IMR-90 (cell line): ENCODE measurements around the gene KRTAP10-10. TPM values are rescaled to one million over a fixed set of nuclear protein-coding genes. Genes with fewer than 3 reads are reported as not detected.

Experiments used
- ATAC-seq: fragments of 200-7000 bp; cut with Tn5 transposase; 2 replicates; pipeline ENCODE4 v1.9.1; 2020; ENCODE audit warnings: low read depth, mild to moderate bottlenecking, moderate library complexity
- BruUV-seq: library from RNA; stranded (reverse); fragments of 400-500 nt; replicated peaks from 2 replicates; lab custom pipeline; 2021; lab: Mats Ljungman, UMichigan
- CTCF ChIA-PET: fragments of 300-600 bp; formaldehyde crosslinking; extraction: SDS; loops from one replicate; lab custom pipeline; 2021; ENCODE audit warnings: antibody characterized with exemption; lab: Yijun Ruan, JAX
- POLR2A ChIA-PET: fragments of 300-600 bp; sonication (Branson Sonifier 250); formaldehyde crosslinking; loops from one replicate; lab custom pipeline; 2022; ENCODE audit warnings: antibody characterized with exemption; ENCODE audit not compliant: unreplicated experiment; lab: Charles Lee
- DNase-seq: peaks from one replicate; pipeline ENCODE4 v3.0.0; 2013
- H2AFZ ChIP-seq: replicated peaks from 2 replicates; pipeline ENCODE3; 2013; ENCODE audit warnings: low read length, mild to moderate bottlenecking; ENCODE audit not compliant: poor library complexity
- H2AK5ac ChIP-seq: 2 replicates; pipeline ENCODE4 v1.6.1; 2013; ENCODE audit warnings: low read depth, low read length, inconsistent platforms
- H2AK9ac ChIP-seq: replicated peaks from 2 replicates; pipeline ENCODE3; 2013; ENCODE audit warnings: mild to moderate bottlenecking, low read depth, low read length, moderate library complexity; ENCODE audit not compliant: poor library complexity
- H2BK120ac ChIP-seq: 2 replicates; pipeline ENCODE4 v1.6.1; 2013; ENCODE audit warnings: low read depth, low read length, inconsistent platforms
- H2BK15ac ChIP-seq: 3 replicates; pipeline ENCODE4 v1.6.1; 2013; ENCODE audit warnings: low read depth, low read length, inconsistent platforms
- H2BK20ac ChIP-seq: 2 replicates; pipeline ENCODE4 v1.6.1; 2013; ENCODE audit warnings: low read depth, mild to moderate bottlenecking, inconsistent platforms, low read length, moderate library complexity
- H2BK5ac ChIP-seq: 2 replicates; pipeline ENCODE4 v1.6.1; 2013; ENCODE audit warnings: mild to moderate bottlenecking, low read depth, low read length, inconsistent platforms; ENCODE audit not compliant: poor library complexity, severe bottlenecking
- H3K14ac ChIP-seq: replicated peaks from 2 replicates; pipeline ENCODE4 v1.6.1; 2013; ENCODE audit warnings: low read depth, low read length, inconsistent platforms
- H3K18ac ChIP-seq: 2 replicates; pipeline ENCODE4 v1.6.1; 2013; ENCODE audit warnings: low read depth, low read length, control low read depth
- H3K23ac ChIP-seq: 2 replicates; pipeline ENCODE4 v1.6.1; 2013; ENCODE audit warnings: low read depth, low read length, inconsistent platforms
- H3K27ac ChIP-seq: 2 replicates; pipeline ENCODE4 v1.5.1; 2013; ENCODE audit warnings: mild to moderate bottlenecking, control low read depth, low read length; ENCODE audit not compliant: insufficient read depth
- H3K27me3 ChIP-seq: 2 replicates; pipeline ENCODE4 v1.6.1; 2013; ENCODE audit warnings: low read length; ENCODE audit not compliant: control insufficient read depth, insufficient read depth
- H3K36me3 ChIP-seq: 2 replicates; pipeline ENCODE4 v1.6.1; 2013; ENCODE audit warnings: low read length, mixed read lengths; ENCODE audit not compliant: control insufficient read depth, insufficient read depth
- H3K4ac ChIP-seq: 2 replicates; pipeline ENCODE4 v1.6.1; 2013; ENCODE audit warnings: low read depth, low read length, inconsistent platforms
- H3K4me1 ChIP-seq: 2 replicates; pipeline ENCODE4 v1.6.1; 2013; ENCODE audit warnings: low read length, mixed read lengths; ENCODE audit not compliant: control insufficient read depth, insufficient read depth
- H3K4me2 ChIP-seq: 2 replicates; pipeline ENCODE4 v1.6.1; 2013; ENCODE audit warnings: low read depth, mild to moderate bottlenecking, control low read depth, low read length, moderate library complexity
- H3K4me3 ChIP-seq: 2 replicates; pipeline ENCODE4 v1.5.1; 2013; ENCODE audit warnings: low read depth, mild to moderate bottlenecking, control low read depth, low read length, moderate library complexity; ENCODE audit not compliant: insufficient read depth
- H3K56ac ChIP-seq: 2 replicates; pipeline ENCODE4 v1.6.1; 2013; ENCODE audit warnings: low read length, inconsistent platforms; ENCODE audit not compliant: insufficient read depth; ENCODE audit errors: extremely low read depth
- H3K79me1 ChIP-seq, 2 experiments: 2 replicates each; pipeline ENCODE4 v1.6.1; 2013; ENCODE audit warnings: low read length in 2 of 2, inconsistent platforms in 1 of 2, low read depth in 1 of 2
- H3K9ac ChIP-seq: 2 replicates; pipeline ENCODE4 v1.6.1; 2013; ENCODE audit warnings: low read depth, low read length, control low read depth
- H3K9me1 ChIP-seq: 2 replicates; pipeline ENCODE4 v1.6.1; 2013; ENCODE audit warnings: low read length, inconsistent platforms; ENCODE audit not compliant: insufficient read depth
- H3K9me3 ChIP-seq: 2 replicates; pipeline ENCODE4 v1.6.1; 2013; ENCODE audit warnings: low read length; ENCODE audit not compliant: control insufficient read depth, insufficient read depth
- H4K20me1 ChIP-seq: 2 replicates; pipeline ENCODE4 v1.6.1; 2013; ENCODE audit warnings: low read length, inconsistent platforms; ENCODE audit not compliant: insufficient read depth
- H4K5ac ChIP-seq: 2 replicates; pipeline ENCODE4 v1.6.1; 2013; ENCODE audit warnings: mild to moderate bottlenecking, low read depth, low read length, control low read depth
- H4K8ac ChIP-seq, 2 experiments: 2 replicates each; pipeline ENCODE4 v1.6.1; 2013; ENCODE audit warnings: low read depth in 2 of 2, low read length in 2 of 2, control low read depth in 1 of 2, inconsistent platforms in 1 of 2
- H4K91ac ChIP-seq: 2 replicates; pipeline ENCODE4 v1.6.1; 2013; ENCODE audit warnings: low read depth, low read length, inconsistent platforms; ENCODE audit not compliant: insufficient read depth
- BHLHE40 ChIP-seq: fragments of 150-350 bp; IDR thresholded peaks from 2 replicates; pipeline ENCODE4 v1.6.1; 2016; ENCODE audit warnings: mild to moderate bottlenecking, low read depth, low read length
- CEBPB ChIP-seq: IDR thresholded peaks from 2 replicates; pipeline ENCODE4 v1.6.1; 2012; ENCODE audit warnings: low read depth, low read length, improper control_type of control experiment
- CHD1 ChIP-seq: IDR thresholded peaks from 2 replicates; pipeline ENCODE4 v1.6.1; 2012; ENCODE audit warnings: low read depth, low read length, improper control_type of control experiment
- FOS ChIP-seq: fragments of 150-350 bp; IDR thresholded peaks from 2 replicates; pipeline ENCODE4 v1.6.1; 2016; ENCODE audit warnings: low read depth, low read length
- MAFK ChIP-seq: IDR thresholded peaks from 2 replicates; pipeline ENCODE4 v1.6.1; 2012; ENCODE audit warnings: low read depth, low read length, improper control_type of control experiment
- MAZ ChIP-seq: IDR thresholded peaks from 2 replicates; pipeline ENCODE4 v1.6.1; 2012; ENCODE audit warnings: low read depth, mild to moderate bottlenecking, low read length, improper control_type of control experiment, moderate library complexity, borderline replicate concordance
- MXI1 ChIP-seq: IDR thresholded peaks from 2 replicates; pipeline ENCODE4 v1.6.1; 2012; ENCODE audit warnings: low read depth, mild to moderate bottlenecking, low read length, moderate library complexity, borderline replicate concordance
- NFE2L2 ChIP-seq: fragments of 150-350 bp; IDR thresholded peaks from 2 replicates; pipeline ENCODE4 v1.6.1; 2016; ENCODE audit warnings: low read depth, mild to moderate bottlenecking, low read length
- POLR2A ChIP-seq: IDR thresholded peaks from 2 replicates; pipeline ENCODE4 v1.6.1; 2012; ENCODE audit warnings: mild to moderate bottlenecking, low read depth, low read length
- RAD21 ChIP-seq: IDR thresholded peaks from 2 replicates; pipeline ENCODE4 v1.6.1; 2012; ENCODE audit warnings: low read length, improper control_type of control experiment
- RCOR1 ChIP-seq: IDR thresholded peaks from 2 replicates; pipeline ENCODE4 v1.6.1; 2012; ENCODE audit warnings: mild to moderate bottlenecking, low read length, improper control_type of control experiment; ENCODE audit not compliant: insufficient replicate concordance
- RFX5 ChIP-seq: IDR thresholded peaks from 2 replicates; pipeline ENCODE4 v1.8.0; 2012; ENCODE audit warnings: low read depth, mild to moderate bottlenecking, low read length, moderate library complexity
- SMC3 ChIP-seq: fragments of 150-350 bp; IDR thresholded peaks from 2 replicates; pipeline ENCODE4 v1.6.1; 2016; ENCODE audit warnings: low read depth, mild to moderate bottlenecking, antibody characterized with exemption, low read length, moderate library complexity
- WGBS, 2 experiments: methylation state at CpG; one replicate each; pipeline versions ENCODE4 v1.1.5 to v1.1.7; 2013; ENCODE audit warnings: missing lambda C conversion rate in 2 of 2; ENCODE audit not compliant: insufficient read length in 1 of 2; ENCODE audit errors: extremely low coverage in 2 of 2; 5-methylcytosine and 5-hydroxymethylcytosine counted together
- dilution Hi-C: fragments of 300-500 bp; cut with HindIII; formaldehyde crosslinking; loops from one replicate; pipeline ENCODE4 v1.14.3; 2018; ENCODE audit warnings: low sequenced_read_pairs; ENCODE audit not compliant: unreplicated experiment
- in situ Hi-C: fragments of 300-500 bp; cut with MboI; formaldehyde crosslinking; loops from 3 replicates; pipeline ENCODE4 v1.14.3; 2019; ENCODE audit warnings: low sequenced_read_pairs, inconsistent platforms, mixed read lengths
- intact Hi-C: fragments of 100-400 bp; cut with micrococcal nuclease; formaldehyde crosslinking; loops from 2 replicates; pipeline ENCODE4 v1.10.0; 2022
- polyA plus RNA-seq, 3 experiments: library from polyadenylated mRNA; depleted of rRNA; stranded (reverse); fragments of >200 nt; gene quantifications; 2 replicates each; pipeline ENCODE4 v1.2.3, GENCODE V29; 2012; ENCODE audit warnings: low replicate concordance in 1 of 3
- total RNA-seq: library from RNA; depleted of rRNA; stranded (reverse); fragments of >200 nt; gene quantifications from 2 replicates; pipeline ENCODE4 v1.2.3, GENCODE V29; 2012
- TF ChIP-seq, protein P1 (sequence below): fragments of 150-350 bp; IDR thresholded peaks from 2 replicates; pipeline ENCODE4 v1.6.1; 2016; ENCODE audit warnings: low read depth, mild to moderate bottlenecking, low read length, moderate library complexity, borderline replicate concordance
- TF ChIP-seq, protein P2 (sequence below): conservative IDR thresholded peaks from 2 replicates; pipeline ENCODE4 v1.5.1; 2012; ENCODE audit warnings: mild to moderate bottlenecking, low read depth, low read length, improper control_type of control experiment
- TF ChIP-seq, protein P3 (sequence below): fragments of 150-350 bp; IDR thresholded peaks from 2 replicates; pipeline ENCODE4 v1.6.1; 2017; ENCODE audit warnings: mild to moderate bottlenecking, antibody characterized with exemption, low read length, low read depth

KRTAP10-10 gene
- total and polyA plus RNA-seq, 2 of the 4 experiments (the other 2 are of a cell fraction): not detected

DNA sequence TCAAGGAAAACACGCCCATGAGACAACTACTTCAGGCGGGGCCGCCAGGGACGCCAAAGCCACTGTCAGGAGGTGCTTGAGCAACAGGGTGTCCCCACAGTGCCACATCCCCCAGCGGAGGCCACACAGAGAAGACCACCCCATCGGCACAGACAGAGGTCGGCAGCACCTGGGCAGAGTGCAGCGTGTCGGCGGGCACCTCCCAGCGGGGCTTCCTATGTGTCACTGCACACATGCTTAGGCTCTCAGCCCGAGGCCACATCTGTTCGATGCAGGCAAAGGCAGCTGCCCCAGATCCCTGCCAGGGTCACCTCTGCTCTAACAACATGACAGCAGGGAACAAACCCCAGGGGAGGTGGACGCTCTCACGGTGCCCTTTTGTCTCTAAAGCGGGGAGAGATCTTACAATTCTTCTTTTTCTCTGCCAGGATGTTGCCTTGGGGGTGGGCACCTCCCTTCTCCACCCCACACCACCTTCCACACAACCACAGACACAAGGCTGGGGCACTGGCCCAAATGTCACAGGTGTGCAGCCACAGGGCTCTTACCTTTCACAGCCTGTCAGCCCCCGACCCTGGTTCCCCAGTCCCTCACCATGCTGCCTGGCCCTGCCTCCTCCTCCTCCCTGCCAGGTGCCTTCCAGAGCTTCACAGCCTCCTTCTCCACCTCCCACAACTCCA is 21.1 kb upstream of the KRTAP10-10 start:
- in situ Hi-C loops: no loop called here

More for the DNA sequence above, 21.1 kb upstream of the KRTAP10-10 start:
- H3K9ac ChIP-seq: no peak overlapping the region
- H2BK120ac ChIP-seq: no peak overlapping the region
- H3K23ac ChIP-seq: no peak overlapping the region
- no peak overlapping the region for H4K8ac ChIP-seq
- H3K14ac ChIP-seq: no peak overlapping the region
- peaks cover 13% of the 10 kb centered on the region for H3K9me3 ChIP-seq
- no peak overlapping the region for H2AFZ ChIP-seq
- peaks cover 3% of the 10 kb centered on the region; the same call in 1 of the 2 replicates for H3K27me3 ChIP-seq
- ChIA-PET POLR2A (no interaction called here), CTCF (no interaction called here)
- H3K9me1 ChIP-seq: no peaks in the 10 kb centered on the region
- H4K91ac ChIP-seq: no peak overlapping the region
- H2AK5ac ChIP-seq: no peak overlapping the region
- TF ChIP-seq RAD21: no peak
- TF ChIP-seq MAFK: no peak
- TF ChIP-seq BHLHE40: no peak
- no peak for TF ChIP-seq SMC3
- no peak for TF ChIP-seq RCOR1
- TF ChIP-seq MAZ: no peak
- no peak for TF ChIP-seq FOS
- TF ChIP-seq, protein P1, sequence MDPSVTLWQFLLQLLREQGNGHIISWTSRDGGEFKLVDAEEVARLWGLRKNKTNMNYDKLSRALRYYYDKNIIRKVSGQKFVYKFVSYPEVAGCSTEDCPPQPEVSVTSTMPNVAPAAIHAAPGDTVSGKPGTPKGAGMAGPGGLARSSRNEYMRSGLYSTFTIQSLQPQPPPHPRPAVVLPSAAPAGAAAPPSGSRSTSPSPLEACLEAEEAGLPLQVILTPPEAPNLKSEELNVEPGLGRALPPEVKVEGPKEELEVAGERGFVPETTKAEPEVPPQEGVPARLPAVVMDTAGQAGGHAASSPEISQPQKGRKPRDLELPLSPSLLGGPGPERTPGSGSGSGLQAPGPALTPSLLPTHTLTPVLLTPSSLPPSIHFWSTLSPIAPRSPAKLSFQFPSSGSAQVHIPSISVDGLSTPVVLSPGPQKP: no peak
- TF ChIP-seq POLR2A: no peak
- TF ChIP-seq, protein P2, sequence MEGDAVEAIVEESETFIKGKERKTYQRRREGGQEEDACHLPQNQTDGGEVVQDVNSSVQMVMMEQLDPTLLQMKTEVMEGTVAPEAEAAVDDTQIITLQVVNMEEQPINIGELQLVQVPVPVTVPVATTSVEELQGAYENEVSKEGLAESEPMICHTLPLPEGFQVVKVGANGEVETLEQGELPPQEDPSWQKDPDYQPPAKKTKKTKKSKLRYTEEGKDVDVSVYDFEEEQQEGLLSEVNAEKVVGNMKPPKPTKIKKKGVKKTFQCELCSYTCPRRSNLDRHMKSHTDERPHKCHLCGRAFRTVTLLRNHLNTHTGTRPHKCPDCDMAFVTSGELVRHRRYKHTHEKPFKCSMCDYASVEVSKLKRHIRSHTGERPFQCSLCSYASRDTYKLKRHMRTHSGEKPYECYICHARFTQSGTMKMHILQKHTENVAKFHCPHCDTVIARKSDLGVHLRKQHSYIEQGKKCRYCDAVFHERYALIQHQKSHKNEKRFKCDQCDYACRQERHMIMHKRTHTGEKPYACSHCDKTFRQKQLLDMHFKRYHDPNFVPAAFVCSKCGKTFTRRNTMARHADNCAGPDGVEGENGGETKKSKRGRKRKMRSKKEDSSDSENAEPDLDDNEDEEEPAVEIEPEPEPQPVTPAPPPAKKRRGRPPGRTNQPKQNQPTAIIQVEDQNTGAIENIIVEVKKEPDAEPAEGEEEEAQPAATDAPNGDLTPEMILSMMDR: no peak
- TF ChIP-seq CEBPB: no peak
- TF ChIP-seq CHD1: no peak
- TF ChIP-seq MXI1: no peak
- no peak for TF ChIP-seq RFX5
- no peak for TF ChIP-seq NFE2L2
- TF ChIP-seq, protein P3, sequence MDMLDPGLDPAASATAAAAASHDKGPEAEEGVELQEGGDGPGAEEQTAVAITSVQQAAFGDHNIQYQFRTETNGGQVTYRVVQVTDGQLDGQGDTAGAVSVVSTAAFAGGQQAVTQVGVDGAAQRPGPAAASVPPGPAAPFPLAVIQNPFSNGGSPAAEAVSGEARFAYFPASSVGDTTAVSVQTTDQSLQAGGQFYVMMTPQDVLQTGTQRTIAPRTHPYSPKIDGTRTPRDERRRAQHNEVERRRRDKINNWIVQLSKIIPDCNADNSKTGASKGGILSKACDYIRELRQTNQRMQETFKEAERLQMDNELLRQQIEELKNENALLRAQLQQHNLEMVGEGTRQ: no peak
- H2BK20ac ChIP-seq: no peak overlapping the region
- H3K4me3 ChIP-seq: no peak overlapping the region
- no peak overlapping the region for H2AK9ac ChIP-seq
- 61% methylated on average over 11 of the region's 17 CpGs; no CpG with 5 or more reads in 1 of the 2 experiments for WGBS, 2 experiments
- no peaks in the 10 kb centered on the region for H4K20me1 ChIP-seq
- DNase-seq (no peak), ATAC-seq (no peak)
- H4K5ac ChIP-seq: no peak overlapping the region
- dilution Hi-C loops: no loop called here
- no peaks in the 10 kb centered on the region for H3K4me1 ChIP-seq
- intact Hi-C loops: no loop called here
- no peaks in the 10 kb centered on the region for H3K79me1 ChIP-seq
- H3K4ac ChIP-seq: no peak overlapping the region
- no peak overlapping the region for H3K18ac ChIP-seq
- no peak overlapping the region for H2BK5ac ChIP-seq
- no peaks in the 10 kb centered on the region for H3K36me3 ChIP-seq
- no peak overlapping the region for H3K27ac ChIP-seq
- BruUV-seq: no TSS peak
- H3K4me2 ChIP-seq: no peak overlapping the region
- H3K56ac ChIP-seq: no peak overlapping the region
- no peak overlapping the region for H2BK15ac ChIP-seq
